Ascending aorta (tissue), 2 donors: Measurements from ENCODE around the gene SDK1. TPM values are rescaled to one million over a fixed set of nuclear protein-coding genes. Genes with fewer than 3 reads are reported as not detected.

Experiments used
- DNase-seq, 2 donors: peaks; one replicate each; pipeline ENCODE4 v3.0.0-alpha.2; 2019; ENCODE audit warnings: low spot score in 2 of 2
- H3K27ac ChIP-seq, 2 donors: fragments of 200-600 bp; sonication (generic); one replicate each; pipeline ENCODE4 v1.5.1; 2016 to 2017; ENCODE audit warnings: mild to moderate bottlenecking in 1 of 2
- H3K27me3 ChIP-seq: fragments of 200-600 bp; sonication (generic); one replicate; pipeline ENCODE4 v1.5.1; 2017
- H3K36me3 ChIP-seq, 2 donors: fragments of 200-600 bp; sonication (generic); one replicate each; pipeline ENCODE4 v1.5.1; 2016
- H3K4me1 ChIP-seq, 2 donors: fragments of 200-600 bp; sonication (generic); one replicate each; pipeline ENCODE4 v1.5.1; 2016 to 2017; ENCODE audit warnings: mild to moderate bottlenecking in 1 of 2
- H3K4me3 ChIP-seq, 2 donors: fragments of 200-600 bp; sonication (generic); one replicate each; pipeline ENCODE4 v1.5.1; 2016 to 2017; ENCODE audit warnings: mild to moderate bottlenecking in 1 of 2
- H3K9me3 ChIP-seq, 2 donors: fragments of 200-600 bp; sonication (generic); one replicate each; pipeline ENCODE4 v1.5.1; 2016
- intact Hi-C: fragments of 100-400 bp; cut with DNase I; formaldehyde crosslinking; loops from one replicate; pipeline ENCODE4 v1.15.1; 2023
- total RNA-seq: library from RNA; depleted of rRNA; stranded (reverse); fragments of >200 nt; gene quantifications from one replicate; pipeline ENCODE4 v1.1.0, GENCODE V29; 2016
- TF ChIP-seq, protein P1 (sequence below), 3 experiments: fragments of 200-600 bp in 2 of 3; fragments of 450-650 bp in 1 of 3; sonication (generic) in 2 of 3; IDR thresholded peaks; one replicate each; pipeline ENCODE4 v1.5.1; 2016 to 2019; ENCODE audit warnings: antibody characterized with exemption in 3 of 3, mild to moderate bottlenecking in 1 of 3, moderate library complexity in 1 of 3

Gene SDK1
- total RNA-seq, 1 donor from 2014 or later: 13.3 TPM

DNA sequence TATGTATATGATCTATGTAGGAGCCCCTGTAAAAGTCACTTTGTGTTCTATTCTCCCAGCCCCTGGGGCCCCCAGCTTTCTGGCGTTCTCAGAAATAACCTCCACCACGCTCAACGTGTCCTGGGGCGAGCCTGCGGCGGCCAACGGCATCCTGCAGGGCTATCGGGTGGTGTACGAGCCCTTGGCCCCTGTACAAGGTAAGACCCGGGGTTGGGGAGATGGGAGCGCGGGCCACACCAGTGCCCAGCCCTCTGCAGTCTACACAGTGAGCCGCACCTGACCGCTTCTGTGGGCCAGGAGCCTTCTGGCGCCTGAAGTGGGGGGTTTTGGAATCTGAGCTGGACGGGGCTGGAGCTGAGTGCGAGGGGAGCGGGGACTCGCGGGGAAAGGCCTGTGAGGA, 908.9 kb downstream of the SDK1 start:
- TF ChIP-seq, protein P1, sequence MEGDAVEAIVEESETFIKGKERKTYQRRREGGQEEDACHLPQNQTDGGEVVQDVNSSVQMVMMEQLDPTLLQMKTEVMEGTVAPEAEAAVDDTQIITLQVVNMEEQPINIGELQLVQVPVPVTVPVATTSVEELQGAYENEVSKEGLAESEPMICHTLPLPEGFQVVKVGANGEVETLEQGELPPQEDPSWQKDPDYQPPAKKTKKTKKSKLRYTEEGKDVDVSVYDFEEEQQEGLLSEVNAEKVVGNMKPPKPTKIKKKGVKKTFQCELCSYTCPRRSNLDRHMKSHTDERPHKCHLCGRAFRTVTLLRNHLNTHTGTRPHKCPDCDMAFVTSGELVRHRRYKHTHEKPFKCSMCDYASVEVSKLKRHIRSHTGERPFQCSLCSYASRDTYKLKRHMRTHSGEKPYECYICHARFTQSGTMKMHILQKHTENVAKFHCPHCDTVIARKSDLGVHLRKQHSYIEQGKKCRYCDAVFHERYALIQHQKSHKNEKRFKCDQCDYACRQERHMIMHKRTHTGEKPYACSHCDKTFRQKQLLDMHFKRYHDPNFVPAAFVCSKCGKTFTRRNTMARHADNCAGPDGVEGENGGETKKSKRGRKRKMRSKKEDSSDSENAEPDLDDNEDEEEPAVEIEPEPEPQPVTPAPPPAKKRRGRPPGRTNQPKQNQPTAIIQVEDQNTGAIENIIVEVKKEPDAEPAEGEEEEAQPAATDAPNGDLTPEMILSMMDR (IDR thresholded peaks at IDR 0.05): no peak
- intact Hi-C loops: no loop called here
- Histone ChIP-seq H3K9me3 (no peaks in the 10 kb centered on the region), H3K4me3 (no peak overlapping the region), H3K27me3 (no peaks in the 10 kb centered on the region), H3K36me3 (peaks cover 3 to 27% of the 10 kb centered on the region in 2 donors), H3K4me1 (no peaks in the 10 kb centered on the region), H3K27ac (no peak overlapping the region)
- DNase-seq: no peak

DNA sequence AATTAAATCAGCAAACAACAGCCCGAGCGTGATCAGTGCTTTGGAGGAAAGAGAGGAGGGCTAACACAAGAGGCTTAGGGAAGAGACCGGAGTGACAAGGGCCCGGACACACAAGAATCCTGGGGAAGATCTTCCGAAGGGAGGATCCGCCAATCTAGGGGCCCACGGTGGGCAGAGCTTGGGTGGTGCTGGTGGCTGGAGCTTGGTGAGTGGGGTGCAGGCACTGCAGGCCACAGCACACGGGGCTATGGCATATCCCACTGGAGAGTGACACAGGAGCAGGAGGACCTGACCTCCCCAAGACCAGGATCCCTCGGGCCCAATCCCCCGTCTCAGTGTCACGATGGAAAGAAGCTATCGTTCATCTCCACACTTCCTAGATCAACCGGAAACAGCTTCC, 909.8 kb downstream of the SDK1 start:
- Histone ChIP-seq H3K9me3 (no peaks in the 10 kb centered on the region), H3K27me3 (no peaks in the 10 kb centered on the region), H3K4me1 (no peaks in the 10 kb centered on the region), H3K36me3 (peaks cover 8 to 23% of the 10 kb centered on the region in 2 donors), H3K4me3 (no peak overlapping the region), H3K27ac (no peak overlapping the region)
- DNase-seq: no peak
- TF ChIP-seq, protein P1 (IDR thresholded peaks at IDR 0.05): no peak
- intact Hi-C loops: no loop called here

DNA sequence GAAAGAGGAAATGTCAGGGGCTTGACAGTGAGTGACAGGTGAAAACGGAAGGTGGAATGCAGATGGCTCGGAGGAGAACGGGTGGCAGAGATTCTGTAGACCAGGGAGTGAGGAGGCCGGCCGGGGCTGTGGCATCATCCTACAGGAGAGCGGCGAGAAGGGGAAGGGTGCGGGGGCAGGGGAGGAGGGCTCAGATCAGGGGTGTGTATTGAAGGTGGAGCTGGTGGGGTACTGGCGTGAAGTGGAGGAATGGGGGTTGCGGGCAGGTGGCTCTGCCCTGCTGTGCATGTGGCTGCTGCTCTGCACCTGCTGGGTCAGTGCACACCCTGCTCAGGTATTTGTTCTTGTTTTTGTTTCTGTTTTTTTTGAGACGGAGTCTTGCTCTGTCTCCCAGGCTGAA, 910.2 kb downstream of the SDK1 start:
- no peak for DNase-seq

DNA sequence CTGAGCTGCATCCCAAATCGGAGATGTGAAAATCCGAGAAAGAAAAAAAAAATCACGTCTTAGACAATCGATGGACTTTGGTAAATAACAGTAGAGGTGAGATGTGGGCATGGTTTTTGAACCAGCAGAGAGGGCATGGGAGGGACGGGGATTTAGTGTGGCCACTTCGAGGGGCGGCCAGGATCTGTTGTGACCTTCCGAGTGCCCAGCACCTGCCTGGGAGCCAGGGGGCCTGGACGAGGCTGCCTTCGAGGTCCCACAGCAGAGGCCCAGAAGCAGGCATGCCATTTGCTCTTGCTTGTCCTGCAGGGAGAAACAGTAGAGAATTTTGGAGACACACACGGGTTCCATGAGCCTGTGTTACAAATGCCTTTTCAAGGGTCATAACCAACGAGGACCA, 911.3 kb downstream of the SDK1 start:
- no peaks in the 10 kb centered on the region for H3K9me3 ChIP-seq
- no peak overlapping the region for H3K4me3 ChIP-seq
- H3K36me3 ChIP-seq: peaks cover 8 to 15% of the 10 kb centered on the region in 2 donors
- no peaks in the 10 kb centered on the region for H3K27me3 ChIP-seq
- TF ChIP-seq, protein P1 (IDR thresholded peaks at IDR 0.05): no peak
- H3K27ac ChIP-seq: no peak overlapping the region
- no peaks in the 10 kb centered on the region for H3K4me1 ChIP-seq
- intact Hi-C loops: no loop called here
- DNase-seq: no peak

More for the DNA sequence above, 910.2 kb downstream of the SDK1 start:
- TF ChIP-seq, protein P1 (IDR thresholded peaks at IDR 0.05): no peak
- Histone ChIP-seq H3K27me3 (no peaks in the 10 kb centered on the region), H3K4me3 (no peak overlapping the region), H3K9me3 (no peaks in the 10 kb centered on the region), H3K36me3 (peaks cover 8 to 22% of the 10 kb centered on the region in 2 donors), H3K4me1 (no peaks in the 10 kb centered on the region), H3K27ac (no peak overlapping the region)
- intact Hi-C loops: no loop called here

DNA sequence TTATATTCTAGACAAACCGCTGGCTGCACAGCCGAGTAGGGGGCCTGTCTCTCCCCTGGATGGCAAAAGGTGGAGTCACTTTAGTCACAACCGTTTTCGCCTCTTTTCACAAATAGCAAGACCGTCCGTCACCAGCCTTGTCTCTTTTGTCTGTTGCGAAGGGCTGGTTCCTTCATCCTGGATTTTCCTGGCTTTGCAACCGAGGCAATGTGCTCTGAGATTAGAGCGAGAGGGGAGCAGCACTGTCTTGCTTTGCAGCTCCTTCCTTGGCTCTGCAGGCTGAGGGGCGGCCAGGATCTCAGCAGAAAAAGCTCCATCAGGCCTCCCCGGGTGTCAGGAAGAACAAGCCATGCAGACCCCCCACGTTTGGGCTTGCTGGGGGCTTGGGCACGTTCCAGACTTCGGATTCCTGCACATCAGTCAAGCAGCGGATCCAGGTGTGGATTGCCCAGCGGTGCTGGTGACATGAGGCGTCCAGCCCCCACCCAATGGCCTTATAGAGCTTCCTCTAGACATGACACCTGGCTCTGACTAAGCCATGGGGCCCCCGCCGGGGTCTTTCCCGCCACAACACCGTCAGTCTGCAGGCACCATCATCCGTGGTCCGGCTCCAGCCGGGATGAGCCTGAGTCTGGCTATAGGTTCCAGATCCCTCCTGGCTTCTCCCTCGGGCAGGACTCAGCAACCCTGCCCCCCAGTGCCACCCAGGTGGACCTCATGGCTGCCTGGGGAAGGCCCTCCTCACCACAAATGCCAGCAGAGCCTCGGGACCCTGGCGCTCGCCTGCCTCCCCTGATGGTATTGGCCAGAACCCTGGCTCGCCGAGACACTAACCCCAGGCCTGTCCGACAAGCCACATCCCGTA, 913.5 kb downstream of the SDK1 start:
- no peak for DNase-seq
- Histone ChIP-seq H3K27me3 (no peaks in the 10 kb centered on the region), H3K4me3 (no peak overlapping the region), H3K4me1 (no peaks in the 10 kb centered on the region), H3K9me3 (no peaks in the 10 kb centered on the region), H3K36me3 (peaks cover 5 to 15% of the 10 kb centered on the region in 2 donors), H3K27ac (no peak overlapping the region)
- TF ChIP-seq, protein P1 (IDR thresholded peaks at IDR 0.05): no peak
- intact Hi-C loops: no loop called here
